NCI-H524 treated with DMSO at 0.1 percent for 48 hours (cell line): ENCODE measurements around the gene BLOC1S4.
"Not testable (repeated sequence)": the region's sequence is repeated elsewhere in the genome, so short reads cannot be mapped to it uniquely, and the experiment has no call there.

Source experiments
- DNase-seq: peaks from one replicate; lab custom pipeline; 2025; lab: John Stamatoyannopoulos, UW

The BLOC1S4 gene

GRCh38 chr4:6740347-6740746, 24.4 kb downstream of the BLOC1S4 start:
- DNase-seq = no peak

- DNase-seq = no peak
Observed at GRCh38 chr4:6742507-6742906, 26.5 kb downstream of the BLOC1S4 start.

DNA sequence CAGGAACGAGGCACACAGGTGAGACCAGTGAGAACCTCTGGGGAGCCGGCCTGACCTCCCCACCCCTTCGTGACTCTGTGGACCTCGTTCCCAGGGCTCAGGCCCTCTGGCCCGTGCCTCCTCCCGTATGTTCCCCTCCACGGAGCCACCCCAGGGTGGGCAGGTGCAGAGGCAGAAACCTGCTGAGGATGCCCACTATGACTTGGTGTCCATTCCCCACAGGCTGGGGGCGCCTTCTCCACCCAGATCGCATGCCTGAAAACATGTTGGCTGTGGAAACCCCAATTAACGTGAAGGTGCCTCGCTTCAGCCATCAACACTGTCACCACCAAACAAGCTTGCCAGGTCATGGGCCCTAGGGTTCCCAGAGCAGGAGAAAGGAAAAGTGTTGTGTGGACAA, 27.0 kb downstream of the BLOC1S4 start:
- DNase-seq = no peak

DNA sequence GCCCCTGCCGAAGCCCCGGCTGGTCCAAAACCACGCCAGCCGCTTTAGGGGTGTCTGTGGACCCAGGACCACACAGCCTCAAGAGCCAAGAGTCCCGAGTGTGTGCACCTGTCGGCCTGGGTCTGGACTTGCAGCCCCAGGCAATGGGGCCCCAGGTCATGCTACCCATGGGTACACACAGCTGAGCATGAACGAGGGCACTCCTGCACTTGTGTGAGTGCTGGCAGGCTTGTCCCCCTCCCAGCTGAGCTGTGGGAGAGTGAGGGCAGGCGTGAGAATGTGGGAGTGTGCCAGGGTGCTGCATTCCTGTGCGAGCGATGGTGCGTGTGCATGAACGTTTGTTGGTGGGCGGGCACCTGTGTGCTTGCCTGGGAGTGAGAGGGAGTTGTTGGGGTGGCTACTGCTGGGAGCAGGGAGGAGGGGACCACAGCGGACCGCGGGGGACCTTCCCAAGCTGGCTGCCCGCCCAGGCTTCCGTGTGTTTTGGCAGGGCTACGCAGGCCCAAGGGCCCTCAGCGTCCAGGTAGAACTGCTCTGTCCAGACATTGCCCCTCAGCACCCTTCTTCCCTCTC, 30.8 kb downstream of the BLOC1S4 start:
- no peak for DNase-seq

GRCh38 chr4:6747294-6748051, 31.5 kb downstream of the BLOC1S4 start:
- DNase-seq = no peak

GRCh38 chr4:6748286-6748685, 32.3 kb downstream of the BLOC1S4 start:
- no peak for DNase-seq

DNA sequence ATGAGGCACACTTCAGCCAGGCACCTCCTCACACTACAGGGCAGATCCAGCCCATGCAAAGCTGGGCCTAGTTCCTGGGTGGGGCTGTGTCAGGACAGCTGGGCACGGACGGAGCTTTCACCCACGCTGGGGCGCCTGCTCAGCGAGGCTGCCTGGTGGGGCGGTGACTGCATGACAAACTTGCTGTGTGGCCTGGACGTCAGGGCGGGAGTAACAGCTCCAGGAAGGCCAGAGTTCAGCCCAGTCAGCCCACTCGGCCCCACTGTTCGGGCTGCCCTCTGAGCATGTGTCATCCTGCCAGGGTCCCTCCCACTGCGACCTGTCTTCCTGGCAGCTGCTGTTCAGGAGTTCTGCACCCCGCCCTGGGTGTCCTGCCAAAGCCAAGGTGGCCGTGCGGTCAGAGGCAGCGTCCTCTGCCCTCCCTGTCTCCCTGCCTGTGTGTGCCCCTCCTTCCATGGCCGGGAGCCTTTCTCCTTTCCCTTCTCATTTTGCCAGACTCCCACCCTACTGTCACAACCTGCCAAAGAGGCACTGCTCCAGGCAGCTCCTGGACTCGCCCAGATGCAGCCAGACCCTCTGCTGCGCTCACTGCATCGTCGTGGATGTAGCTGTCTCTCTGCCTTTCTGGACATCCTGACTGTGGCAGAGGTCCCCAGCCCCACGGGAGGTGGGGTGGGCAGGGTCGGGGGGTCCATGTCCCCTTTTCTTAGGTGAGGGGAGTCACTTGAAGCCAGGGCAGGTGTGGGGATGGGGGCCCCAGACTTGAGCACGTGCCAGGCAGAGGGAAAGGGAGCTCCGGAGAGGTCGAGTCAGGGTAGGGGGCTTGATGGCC, 33.6 kb downstream of the BLOC1S4 start:
- no peak for DNase-seq

DNA sequence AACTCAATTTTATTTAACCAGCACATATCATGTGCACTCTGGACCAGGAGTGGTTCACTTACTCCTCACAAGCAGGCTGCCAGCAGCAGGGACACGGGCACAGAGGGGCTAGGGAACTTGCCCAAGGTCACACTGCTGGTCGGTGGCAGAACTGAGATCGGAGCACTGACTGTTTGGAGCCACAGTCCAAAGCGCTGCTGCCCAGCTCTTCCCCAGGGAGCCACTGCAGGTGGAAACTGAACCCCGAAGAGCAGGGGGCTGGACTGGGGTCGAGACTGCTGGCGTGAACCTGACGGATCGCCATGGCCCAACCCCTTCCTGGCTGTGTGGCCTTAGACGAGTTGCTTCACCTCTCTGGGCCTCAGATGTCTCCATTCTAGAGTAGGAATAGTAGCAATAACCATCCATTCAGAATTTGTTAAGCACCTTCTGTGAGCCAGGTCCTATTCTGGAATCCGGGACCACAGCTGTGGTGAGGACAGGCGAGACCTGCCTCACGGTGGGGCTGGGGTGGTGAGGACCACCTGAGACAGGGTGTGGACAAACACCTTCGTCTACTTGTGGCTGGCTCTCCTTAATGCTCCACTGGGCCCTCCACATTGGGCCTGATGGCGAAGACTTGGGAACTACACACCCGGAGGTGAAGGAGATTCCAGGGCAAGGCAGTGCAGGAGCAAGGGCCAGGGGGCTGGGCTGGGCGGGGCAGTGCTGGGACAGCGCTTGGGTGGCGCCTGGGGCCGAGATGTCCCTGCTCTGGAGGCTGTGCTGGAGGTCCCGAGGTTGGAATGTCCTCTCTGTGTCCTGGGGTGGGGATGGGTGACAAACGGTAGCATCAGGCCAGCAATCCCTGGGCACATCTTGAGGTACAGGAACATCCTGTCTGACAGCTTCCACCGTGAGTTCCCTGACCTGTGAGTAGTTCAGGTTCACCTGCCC, 34.6 kb downstream of the BLOC1S4 start:
- no peak for DNase-seq

GRCh38 chr4:6751611-6752485, 35.9 kb downstream of the BLOC1S4 start:
- no peak for DNase-seq

- DNase-seq = no peak
Observed at GRCh38 chr4:6752486-6752829, 36.5 kb downstream of the BLOC1S4 start.

- DNase-seq = no peak
Observed at GRCh38 chr4:6753103-6753560, 37.2 kb downstream of the BLOC1S4 start.

DNA sequence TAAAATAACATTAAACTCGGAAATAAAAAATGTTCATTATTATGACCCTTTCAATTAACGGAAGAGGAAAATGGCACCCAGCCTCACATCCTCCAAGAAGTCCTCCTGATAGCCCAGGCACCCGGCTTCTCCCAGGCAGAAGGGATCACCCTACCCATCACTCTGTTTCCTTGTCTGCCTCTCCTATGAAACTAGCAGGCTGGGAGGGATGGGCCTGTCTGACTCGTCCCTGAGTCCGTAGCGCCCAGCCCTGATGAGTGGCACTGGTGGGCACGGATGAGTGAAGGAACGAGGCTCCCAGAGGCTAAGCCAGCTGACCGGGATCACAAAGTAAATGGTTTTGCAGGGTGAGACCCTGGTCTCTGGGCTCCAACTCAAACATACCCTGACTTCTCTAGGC, 37.9 kb downstream of the BLOC1S4 start:
- no peak for DNase-seq

- no peak for DNase-seq
Observed at GRCh38 chr4:6754481-6755087, 38.6 kb downstream of the BLOC1S4 start.

- DNase-seq = no peak
Observed at GRCh38 chr4:6755088-6755753, 39.2 kb downstream of the BLOC1S4 start.

GRCh38 chr4:6756345-6756744, 40.4 kb downstream of the BLOC1S4 start:
- DNase-seq = not testable (repeated sequence)

- DNase-seq = no peak
Observed at GRCh38 chr4:6758728-6759127, 42.8 kb downstream of the BLOC1S4 start.

DNA sequence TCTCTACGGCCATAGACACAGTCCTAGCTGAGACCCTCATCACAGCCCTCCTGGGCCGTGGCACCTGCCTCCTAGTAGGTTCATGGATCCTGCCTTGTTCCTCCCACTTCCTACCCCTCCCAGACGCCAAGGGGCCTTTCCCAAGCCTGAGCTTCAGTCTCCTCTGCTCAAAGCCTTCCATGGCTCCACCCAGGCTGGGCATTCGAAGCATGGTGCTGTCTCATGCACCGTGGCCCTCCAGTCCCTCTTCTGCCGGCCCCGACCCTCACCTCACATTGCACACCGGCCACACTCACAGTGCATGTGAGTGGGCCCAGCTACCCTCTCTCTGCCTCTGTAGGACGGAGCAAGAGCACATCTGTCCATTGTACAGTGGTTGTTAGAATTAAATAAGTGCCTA, 44.9 kb downstream of the BLOC1S4 start:
- DNase-seq = no peak

- DNase-seq = no peak
Observed at GRCh38 chr4:6761649-6762615, 46.0 kb downstream of the BLOC1S4 start.
